Measurements from ENCODE around the gene DZIP3.

DNA sequence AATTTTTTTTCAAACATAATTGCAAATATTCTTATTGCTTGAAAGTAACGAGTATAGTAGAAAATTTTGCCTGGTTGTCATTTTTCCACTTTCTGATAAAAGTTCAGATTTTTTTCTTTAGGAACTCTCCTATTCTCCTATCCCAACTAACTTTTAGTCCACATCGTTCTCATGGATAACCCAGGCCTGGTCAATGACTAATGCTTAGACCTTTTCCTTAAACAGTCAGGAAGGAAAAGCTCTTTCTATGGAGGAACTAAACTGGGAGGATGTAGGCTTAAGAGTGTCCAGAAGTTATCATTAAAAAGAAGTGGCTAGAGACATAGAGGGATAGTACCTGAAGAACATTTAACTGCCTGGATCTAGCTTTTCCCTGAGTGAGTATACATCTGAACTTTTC, 27.0 kb upstream of the DZIP3 start:
- TF ChIP-seq POLR2A (IDR thresholded peaks at IDR 0.05) (no peak), POLR2AphosphoS5 (IDR thresholded peaks at IDR 0.05) (no peak), EP300 (IDR thresholded peaks at IDR 0.05) (no peak)
- TF ChIP-seq, protein P1, sequence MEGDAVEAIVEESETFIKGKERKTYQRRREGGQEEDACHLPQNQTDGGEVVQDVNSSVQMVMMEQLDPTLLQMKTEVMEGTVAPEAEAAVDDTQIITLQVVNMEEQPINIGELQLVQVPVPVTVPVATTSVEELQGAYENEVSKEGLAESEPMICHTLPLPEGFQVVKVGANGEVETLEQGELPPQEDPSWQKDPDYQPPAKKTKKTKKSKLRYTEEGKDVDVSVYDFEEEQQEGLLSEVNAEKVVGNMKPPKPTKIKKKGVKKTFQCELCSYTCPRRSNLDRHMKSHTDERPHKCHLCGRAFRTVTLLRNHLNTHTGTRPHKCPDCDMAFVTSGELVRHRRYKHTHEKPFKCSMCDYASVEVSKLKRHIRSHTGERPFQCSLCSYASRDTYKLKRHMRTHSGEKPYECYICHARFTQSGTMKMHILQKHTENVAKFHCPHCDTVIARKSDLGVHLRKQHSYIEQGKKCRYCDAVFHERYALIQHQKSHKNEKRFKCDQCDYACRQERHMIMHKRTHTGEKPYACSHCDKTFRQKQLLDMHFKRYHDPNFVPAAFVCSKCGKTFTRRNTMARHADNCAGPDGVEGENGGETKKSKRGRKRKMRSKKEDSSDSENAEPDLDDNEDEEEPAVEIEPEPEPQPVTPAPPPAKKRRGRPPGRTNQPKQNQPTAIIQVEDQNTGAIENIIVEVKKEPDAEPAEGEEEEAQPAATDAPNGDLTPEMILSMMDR (IDR thresholded peaks at IDR 0.05) = no peak
